Parathyroid adenoma (tissue), 2 donors: ENCODE measurements around the gene ZC2HC1C.

Source experiments
- H2AFZ ChIP-seq: fragments of 300-600 bp; sonication (generic); one replicate; pipeline ENCODE4 v1.7.0; 2017; ENCODE audit warnings: antibody characterized with exemption, mild to moderate bottlenecking
- H3K27ac ChIP-seq: fragments of 300-600 bp; sonication (generic); one replicate; pipeline ENCODE4 v1.7.0; 2017
- H3K27me3 ChIP-seq: fragments of 300-600 bp; sonication (generic); one replicate; pipeline ENCODE4 v1.7.0; 2017; ENCODE audit warnings: low read length; ENCODE audit not compliant: control insufficient read depth, insufficient read depth
- H3K36me3 ChIP-seq: fragments of 300-600 bp; sonication (generic); one replicate; pipeline ENCODE4 v1.7.0; 2017; ENCODE audit warnings: low read length; ENCODE audit not compliant: control insufficient read depth, insufficient read depth
- H3K4me1 ChIP-seq: fragments of 300-600 bp; sonication (generic); one replicate; pipeline ENCODE4 v1.7.0; 2017; ENCODE audit warnings: control low read depth
- H3K4me2 ChIP-seq: fragments of 300-600 bp; sonication (generic); one replicate; pipeline ENCODE4 v1.7.0; 2017; ENCODE audit warnings: low read length
- H3K4me3 ChIP-seq: fragments of 300-600 bp; sonication (generic); one replicate; pipeline ENCODE4 v1.7.0; 2017; ENCODE audit warnings: low read depth, low read length
- H3K79me2 ChIP-seq: fragments of 300-600 bp; sonication (generic); one replicate; pipeline ENCODE4 v1.7.0; 2017; ENCODE audit warnings: control low read depth
- H3K9ac ChIP-seq: fragments of 300-600 bp; sonication (generic); one replicate; pipeline ENCODE4 v1.7.0; 2017; ENCODE audit warnings: mild to moderate bottlenecking
- H3K9me3 ChIP-seq: fragments of 300-600 bp; sonication (generic); one replicate; pipeline ENCODE4 v1.7.0; 2017; ENCODE audit warnings: low read length; ENCODE audit not compliant: control insufficient read depth
- TF ChIP-seq, protein P1 (sequence below): fragments of 300-600 bp; sonication (generic); IDR thresholded peaks from one replicate; pipeline ENCODE4 v1.7.0; 2017; ENCODE audit warnings: antibody characterized with exemption, mild to moderate bottlenecking
- donor health status: primary hyperparathyroidism.

The ZC2HC1C gene

DNA sequence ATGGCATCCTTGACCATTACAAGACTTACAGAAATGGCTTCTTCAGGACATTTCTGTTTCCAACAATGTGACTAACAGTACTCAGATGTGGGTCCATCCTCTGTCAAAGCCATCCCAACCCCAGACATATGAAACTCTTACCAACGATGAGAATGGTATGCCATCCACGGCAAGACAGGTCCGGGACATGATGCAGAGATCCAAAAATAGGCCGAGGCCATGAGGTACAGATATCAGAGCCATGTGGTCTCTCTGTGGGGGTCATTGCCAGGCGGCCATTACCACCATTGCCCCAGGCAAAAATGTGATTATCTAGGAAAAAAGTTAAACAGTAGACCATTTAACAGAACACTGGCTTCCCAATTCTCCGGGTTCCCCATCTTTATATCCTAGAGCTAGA is 27.5 kb downstream of the ZC2HC1C start:
- Histone ChIP-seq H3K9me3 (no peaks in the 10 kb centered on the region), H3K4me3 (no peak overlapping the region), H2AFZ (no peak overlapping the region), H3K4me2 (no peak overlapping the region), H3K4me1 (no peaks in the 10 kb centered on the region), H3K27ac (no peak overlapping the region), H3K79me2 (peaks cover 2% of the 10 kb centered on the region), H3K9ac (no peak overlapping the region), H3K36me3 (no peaks in the 10 kb centered on the region), H3K27me3 (no peaks in the 10 kb centered on the region)
- TF ChIP-seq, protein P1, sequence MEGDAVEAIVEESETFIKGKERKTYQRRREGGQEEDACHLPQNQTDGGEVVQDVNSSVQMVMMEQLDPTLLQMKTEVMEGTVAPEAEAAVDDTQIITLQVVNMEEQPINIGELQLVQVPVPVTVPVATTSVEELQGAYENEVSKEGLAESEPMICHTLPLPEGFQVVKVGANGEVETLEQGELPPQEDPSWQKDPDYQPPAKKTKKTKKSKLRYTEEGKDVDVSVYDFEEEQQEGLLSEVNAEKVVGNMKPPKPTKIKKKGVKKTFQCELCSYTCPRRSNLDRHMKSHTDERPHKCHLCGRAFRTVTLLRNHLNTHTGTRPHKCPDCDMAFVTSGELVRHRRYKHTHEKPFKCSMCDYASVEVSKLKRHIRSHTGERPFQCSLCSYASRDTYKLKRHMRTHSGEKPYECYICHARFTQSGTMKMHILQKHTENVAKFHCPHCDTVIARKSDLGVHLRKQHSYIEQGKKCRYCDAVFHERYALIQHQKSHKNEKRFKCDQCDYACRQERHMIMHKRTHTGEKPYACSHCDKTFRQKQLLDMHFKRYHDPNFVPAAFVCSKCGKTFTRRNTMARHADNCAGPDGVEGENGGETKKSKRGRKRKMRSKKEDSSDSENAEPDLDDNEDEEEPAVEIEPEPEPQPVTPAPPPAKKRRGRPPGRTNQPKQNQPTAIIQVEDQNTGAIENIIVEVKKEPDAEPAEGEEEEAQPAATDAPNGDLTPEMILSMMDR: no peak

GRCh38 chr14:75098212-75098611 is 28.8 kb downstream of the ZC2HC1C start:
- Histone ChIP-seq H3K79me2 (peaks cover 2% of the 10 kb centered on the region), H3K9ac (no peak overlapping the region), H3K9me3 (no peaks in the 10 kb centered on the region), H3K4me1 (no peaks in the 10 kb centered on the region), H2AFZ (no peak overlapping the region), H3K27me3 (no peaks in the 10 kb centered on the region), H3K27ac (no peak overlapping the region), H3K4me3 (no peak overlapping the region), H3K4me2 (no peak overlapping the region), H3K36me3 (no peaks in the 10 kb centered on the region)
- TF ChIP-seq, protein P1: no peak

GRCh38 chr14:75098682-75099081 is 29.2 kb downstream of the ZC2HC1C start:
- Histone ChIP-seq H3K27me3 (no peaks in the 10 kb centered on the region), H3K36me3 (no peaks in the 10 kb centered on the region), H3K4me1 (no peaks in the 10 kb centered on the region), H3K4me3 (no peak overlapping the region), H3K4me2 (no peak overlapping the region), H3K27ac (no peak overlapping the region), H3K9ac (no peak overlapping the region), H3K79me2 (peaks cover 2% of the 10 kb centered on the region), H2AFZ (no peak overlapping the region), H3K9me3 (no peaks in the 10 kb centered on the region)
- TF ChIP-seq, protein P1: no peak

GRCh38 chr14:75101491-75101890 is 32.0 kb downstream of the ZC2HC1C start:
- Histone ChIP-seq H3K9me3 (no peaks in the 10 kb centered on the region), H3K4me3 (no peak overlapping the region), H3K4me2 (no peak overlapping the region), H3K79me2 (no peaks in the 10 kb centered on the region), H3K9ac (no peak overlapping the region), H3K27ac (no peak overlapping the region), H3K4me1 (no peaks in the 10 kb centered on the region), H3K36me3 (no peaks in the 10 kb centered on the region), H3K27me3 (no peaks in the 10 kb centered on the region), H2AFZ (no peak overlapping the region)
- TF ChIP-seq, protein P1: no peak

DNA sequence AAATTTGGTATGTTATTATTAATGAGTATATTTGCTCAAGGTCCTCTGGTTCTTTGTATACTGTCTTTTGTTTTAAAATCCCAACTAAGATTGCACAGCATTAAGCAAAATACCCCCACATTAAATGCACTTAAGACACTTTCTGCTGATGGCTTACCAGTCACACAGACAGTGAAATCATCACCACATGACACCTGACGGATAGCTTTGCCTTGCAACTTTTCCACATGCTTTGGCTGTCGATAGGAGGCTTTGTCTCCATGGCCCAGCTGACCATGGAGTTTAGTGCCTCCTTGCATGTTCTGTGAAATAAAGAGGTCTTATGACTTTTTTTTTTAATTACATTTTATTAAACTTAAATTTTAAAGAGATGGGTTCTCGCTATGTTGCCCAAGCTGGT is 37.7 kb downstream of the ZC2HC1C start:
- H3K9ac ChIP-seq: no peak overlapping the region
- H3K4me1 ChIP-seq: no peaks in the 10 kb centered on the region
- no peaks in the 10 kb centered on the region for H3K79me2 ChIP-seq
- TF ChIP-seq, protein P1: no peak
- H3K27ac ChIP-seq: no peak overlapping the region
- H3K36me3 ChIP-seq: no peaks in the 10 kb centered on the region
- H3K4me3 ChIP-seq: no peak overlapping the region
- H3K27me3 ChIP-seq: no peaks in the 10 kb centered on the region
- no peaks in the 10 kb centered on the region for H3K9me3 ChIP-seq
- no peak overlapping the region for H3K4me2 ChIP-seq
- no peak overlapping the region for H2AFZ ChIP-seq
